ENCODE results near the gene COBLL1. TPM values are rescaled to one million over a fixed set of nuclear protein-coding genes. Genes with fewer than 3 reads are reported as not detected.
A peak's percentile ranks its signal among the peaks of the same experiment; 100 is the strongest.

Gene COBLL1
- total RNA-seq, 1 donor from 2014 or later = 10.5 TPM

- Histone ChIP-seq H3K36me3 (ENCODE audit: control insufficient read depth, insufficient read depth, low read length) (peaks cover 5% of the 10 kb centered on the region), H3K4me3 (ENCODE audit: low read depth, low read length) (no peak overlapping the region), H3K27me3 (ENCODE audit: control insufficient read depth, insufficient read depth, low read length) (no peaks in the 10 kb centered on the region)
- DNase-seq (ENCODE audit: low read depth) (no peak), FAIRE-seq (no peak)
- no peak for TF ChIP-seq CTCF (IDR thresholded peaks at IDR 0.05; ENCODE audit: insufficient read depth, low read length, severe bottlenecking)
Observed at GRCh38 chr2:164690361-164690760, 151.3 kb downstream of the COBLL1 start.

GRCh38 chr2:164688896-164689419, 152.7 kb downstream of the COBLL1 start:
- FAIRE-seq (no peak), DNase-seq (ENCODE audit: low read depth) (no peak)
- Histone ChIP-seq H3K36me3 (ENCODE audit: control insufficient read depth, insufficient read depth, low read length) (peaks cover 4% of the 10 kb centered on the region), H3K27me3 (ENCODE audit: control insufficient read depth, insufficient read depth, low read length) (no peaks in the 10 kb centered on the region), H3K4me3 (ENCODE audit: low read depth, low read length) (no peak overlapping the region)
- no peak for TF ChIP-seq CTCF (IDR thresholded peaks at IDR 0.05; ENCODE audit: insufficient read depth, low read length, severe bottlenecking)

- no peak for TF ChIP-seq CTCF (IDR thresholded peaks at IDR 0.05; ENCODE audit: insufficient read depth, low read length, severe bottlenecking)
- DNase-seq (ENCODE audit: low read depth) = no peak
- H3K4me3 ChIP-seq (ENCODE audit: low read depth, low read length) = no peak overlapping the region
- no peaks in the 10 kb centered on the region for H3K27me3 ChIP-seq (ENCODE audit: control insufficient read depth, insufficient read depth, low read length)
- no peaks in the 10 kb centered on the region for H3K36me3 ChIP-seq (ENCODE audit: control insufficient read depth, insufficient read depth, low read length)
- no peak for FAIRE-seq
Observed at GRCh38 chr2:164681009-164681408, 160.6 kb downstream of the COBLL1 start.

- Histone ChIP-seq H3K36me3 (ENCODE audit: control insufficient read depth, insufficient read depth, low read length) (no peaks in the 10 kb centered on the region), H3K27me3 (ENCODE audit: control insufficient read depth, insufficient read depth, low read length) (no peaks in the 10 kb centered on the region), H3K4me3 (ENCODE audit: low read depth, low read length) (no peak overlapping the region)
- no peak for DNase-seq (ENCODE audit: low read depth)
- no peak for FAIRE-seq
- TF ChIP-seq CTCF (IDR thresholded peaks at IDR 0.05; ENCODE audit: insufficient read depth, low read length, severe bottlenecking) = no peak
Observed at GRCh38 chr2:164678631-164679149, 162.9 kb downstream of the COBLL1 start.

- FAIRE-seq (no peak), DNase-seq (ENCODE audit: low read depth) (no peak)
- Histone ChIP-seq H3K36me3 (ENCODE audit: control insufficient read depth, insufficient read depth, low read length) (no peaks in the 10 kb centered on the region), H3K27me3 (ENCODE audit: control insufficient read depth, insufficient read depth, low read length) (no peaks in the 10 kb centered on the region), H3K4me3 (ENCODE audit: low read depth, low read length) (no peak overlapping the region)
- TF ChIP-seq CTCF (IDR thresholded peaks at IDR 0.05; ENCODE audit: insufficient read depth, low read length, severe bottlenecking) = no peak
Observed at GRCh38 chr2:164677733-164678132, 163.9 kb downstream of the COBLL1 start.

- H3K36me3 ChIP-seq (ENCODE audit: control insufficient read depth, insufficient read depth, low read length) = no peaks in the 10 kb centered on the region
- DNase-seq (ENCODE audit: low read depth) (peak; percentile 75), FAIRE-seq (no peak)
- H3K4me3 ChIP-seq (ENCODE audit: low read depth, low read length) = no peak overlapping the region
- TF ChIP-seq CTCF (IDR thresholded peaks at IDR 0.05; ENCODE audit: insufficient read depth, low read length, severe bottlenecking) = no peak
- no peaks in the 10 kb centered on the region for H3K27me3 ChIP-seq (ENCODE audit: control insufficient read depth, insufficient read depth, low read length)
Observed at GRCh38 chr2:164677271-164677670, 164.4 kb downstream of the COBLL1 start.
